H7 (cell line): Measurements from ENCODE around the gene OTULIN. TPM values are rescaled to one million over a fixed set of nuclear protein-coding genes. Genes with fewer than 3 reads are reported as not detected.

Experiments used
- DNase-seq: peaks from one replicate; pipeline ENCODE4 v3.0.0; 2012
- H3K27me3 ChIP-seq: 2 replicates; pipeline ENCODE4 v1.6.0; 2011; ENCODE audit warnings: mild to moderate bottlenecking, low read length; ENCODE audit not compliant: control insufficient read depth, insufficient read depth
- H3K36me3 ChIP-seq: replicated peaks from 2 replicates; pipeline ENCODE4 v1.5.1; 2011; ENCODE audit warnings: low read length; ENCODE audit not compliant: control insufficient read depth, insufficient read depth
- H3K4me3 ChIP-seq: 2 replicates; pipeline ENCODE4 v1.5.1; 2011; ENCODE audit warnings: low read depth, mild to moderate bottlenecking, control low read depth, low read length, moderate library complexity; ENCODE audit not compliant: insufficient read depth
- total RNA-seq: library from RNA; depleted of rRNA; stranded (reverse); fragments of >200 nt; shearing (Covaris generic); gene quantifications from 2 replicates; pipeline ENCODE4 v1.2.3, GENCODE V29; 2014; rRNA removed

Gene OTULIN
- total RNA-seq, 1 experiment from 2014 or later = 14.9 TPM

GRCh38 chr5:14743601-14744295, 79.2 kb downstream of the OTULIN start:
- no peaks in the 10 kb centered on the region for H3K36me3 ChIP-seq
- H3K27me3 ChIP-seq = no peaks in the 10 kb centered on the region
- H3K4me3 ChIP-seq = no peak overlapping the region
- no peak for DNase-seq

GRCh38 chr5:14744296-14745187, 80.0 kb downstream of the OTULIN start:
- Histone ChIP-seq H3K4me3 (no peak overlapping the region), H3K36me3 (no peaks in the 10 kb centered on the region), H3K27me3 (no peaks in the 10 kb centered on the region)
- no peak for DNase-seq

GRCh38 chr5:14745188-14745563, 80.7 kb downstream of the OTULIN start:
- Histone ChIP-seq H3K36me3 (no peaks in the 10 kb centered on the region), H3K4me3 (no peak overlapping the region), H3K27me3 (no peaks in the 10 kb centered on the region)
- DNase-seq = no peak

- DNase-seq = no peak
- Histone ChIP-seq H3K27me3 (no peaks in the 10 kb centered on the region), H3K4me3 (no peak overlapping the region), H3K36me3 (no peaks in the 10 kb centered on the region)
Observed at GRCh38 chr5:14745753-14746152, 81.2 kb downstream of the OTULIN start.

GRCh38 chr5:14748180-14748900, 83.8 kb downstream of the OTULIN start:
- Histone ChIP-seq H3K36me3 (no peaks in the 10 kb centered on the region), H3K4me3 (no peak overlapping the region), H3K27me3 (no peaks in the 10 kb centered on the region)
- DNase-seq = no peak

Other genes with a start within 250 kb of the OTULIN start
- 2.7 and 3.3 TPM in 2 replicates for gene OTULINL, start 82.9 kb upstream of the OTULIN start, total RNA-seq
- gene ANKH, start 207.1 kb downstream of the OTULIN start, total RNA-seq = 1.6 and 6.5 TPM in 2 replicates